ENCODE results near the gene HOXA3. TPM values are rescaled to one million over a fixed set of nuclear protein-coding genes. Genes with fewer than 3 reads are reported as not detected.

Gene HOXA3
- total and polyA plus RNA-seq, 7 donors: 3.9 to 20.8 (median 10.3) TPM

GRCh38 chr7:27118580-27118979, 33.8 kb downstream of the HOXA3 start:
- H3K4me1 ChIP-seq: peaks cover 0 to 71% (median 56%) of the 10 kb centered on the region in 4 donors
- WGBS, 2 donors: 16 to 56% methylated on average over 3 of the region's 3 CpGs
- H3K36me3 ChIP-seq: peaks cover 0 to 6% (median 2%) of the 10 kb centered on the region in 4 donors
- H3K27me3 ChIP-seq: no peaks in the 10 kb centered on the region
- H3K4me3 ChIP-seq: peak overlapping the region in 1 of 4 donors; percentile 60
- intact Hi-C loops (cut with DNase I): no loop called here
- peak overlapping the region; percentile 93 to 99 (median 94) for H3K27ac ChIP-seq
- TF ChIP-seq, protein P1, sequence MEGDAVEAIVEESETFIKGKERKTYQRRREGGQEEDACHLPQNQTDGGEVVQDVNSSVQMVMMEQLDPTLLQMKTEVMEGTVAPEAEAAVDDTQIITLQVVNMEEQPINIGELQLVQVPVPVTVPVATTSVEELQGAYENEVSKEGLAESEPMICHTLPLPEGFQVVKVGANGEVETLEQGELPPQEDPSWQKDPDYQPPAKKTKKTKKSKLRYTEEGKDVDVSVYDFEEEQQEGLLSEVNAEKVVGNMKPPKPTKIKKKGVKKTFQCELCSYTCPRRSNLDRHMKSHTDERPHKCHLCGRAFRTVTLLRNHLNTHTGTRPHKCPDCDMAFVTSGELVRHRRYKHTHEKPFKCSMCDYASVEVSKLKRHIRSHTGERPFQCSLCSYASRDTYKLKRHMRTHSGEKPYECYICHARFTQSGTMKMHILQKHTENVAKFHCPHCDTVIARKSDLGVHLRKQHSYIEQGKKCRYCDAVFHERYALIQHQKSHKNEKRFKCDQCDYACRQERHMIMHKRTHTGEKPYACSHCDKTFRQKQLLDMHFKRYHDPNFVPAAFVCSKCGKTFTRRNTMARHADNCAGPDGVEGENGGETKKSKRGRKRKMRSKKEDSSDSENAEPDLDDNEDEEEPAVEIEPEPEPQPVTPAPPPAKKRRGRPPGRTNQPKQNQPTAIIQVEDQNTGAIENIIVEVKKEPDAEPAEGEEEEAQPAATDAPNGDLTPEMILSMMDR (IDR thresholded peaks at IDR 0.05): no peak
- no peak for TF ChIP-seq POLR2A (IDR thresholded peaks at IDR 0.05)
- TF ChIP-seq EP300 (IDR thresholded peaks at IDR 0.05): no peak
- no peak for TF ChIP-seq POLR2AphosphoS5 (IDR thresholded peaks at IDR 0.05)
- no peak for DNase-seq
- H3K9me3 ChIP-seq: no peaks in the 10 kb centered on the region

- Histone ChIP-seq H3K4me3 (peak overlapping the region; percentile 11 to 60 (median 47)), H3K4me1 (peaks cover 0 to 71% (median 58%) of the 10 kb centered on the region in 4 donors), H3K36me3 (peaks cover 0 to 6% (median 2%) of the 10 kb centered on the region in 4 donors), H3K9me3 (no peaks in the 10 kb centered on the region), H3K27ac (peak overlapping the region; percentile 93 to 99 (median 94)), H3K27me3 (no peaks in the 10 kb centered on the region)
- intact Hi-C loops (cut with DNase I): no loop called here
- peak; percentile 64 for DNase-seq
- TF ChIP-seq POLR2A (IDR thresholded peaks at IDR 0.05) (peak in 1 of 2 donors; percentile 9), POLR2AphosphoS5 (IDR thresholded peaks at IDR 0.05) (peak in 2 of 4 donors; percentile 22 to 31)
- TF ChIP-seq, protein P1 (IDR thresholded peaks at IDR 0.05): no peak
- WGBS, 2 donors: 15 to 57% methylated on average over 19 of the region's 19 CpGs
These were observed 34.4 kb downstream of the HOXA3 start for GRCh38 chr7:27117887-27118491.

GRCh38 chr7:27116962-27117886, 35.2 kb downstream of the HOXA3 start:
- peak; percentile 62 for DNase-seq
- 13 to 52% methylated on average over 12 of the region's 12 CpGs for WGBS, 2 donors
- intact Hi-C loops (cut with DNase I): no loop called here
- Histone ChIP-seq H3K36me3 (peaks cover 0 to 6% (median 2%) of the 10 kb centered on the region in 4 donors), H3K4me1 (peaks cover 0 to 78% (median 64%) of the 10 kb centered on the region in 4 donors), H3K27ac (peak overlapping the region; percentile 93 to 99 (median 94)), H3K9me3 (no peaks in the 10 kb centered on the region), H3K27me3 (no peaks in the 10 kb centered on the region), H3K4me3 (peak overlapping the region; percentile 11 to 60 (median 47))
- TF ChIP-seq POLR2AphosphoS5 (IDR thresholded peaks at IDR 0.05): no peak
- TF ChIP-seq, protein P1 (IDR thresholded peaks at IDR 0.05): no peak
- no peak for TF ChIP-seq EP300 (IDR thresholded peaks at IDR 0.05)
- no peak for TF ChIP-seq POLR2A (IDR thresholded peaks at IDR 0.05)

DNA sequence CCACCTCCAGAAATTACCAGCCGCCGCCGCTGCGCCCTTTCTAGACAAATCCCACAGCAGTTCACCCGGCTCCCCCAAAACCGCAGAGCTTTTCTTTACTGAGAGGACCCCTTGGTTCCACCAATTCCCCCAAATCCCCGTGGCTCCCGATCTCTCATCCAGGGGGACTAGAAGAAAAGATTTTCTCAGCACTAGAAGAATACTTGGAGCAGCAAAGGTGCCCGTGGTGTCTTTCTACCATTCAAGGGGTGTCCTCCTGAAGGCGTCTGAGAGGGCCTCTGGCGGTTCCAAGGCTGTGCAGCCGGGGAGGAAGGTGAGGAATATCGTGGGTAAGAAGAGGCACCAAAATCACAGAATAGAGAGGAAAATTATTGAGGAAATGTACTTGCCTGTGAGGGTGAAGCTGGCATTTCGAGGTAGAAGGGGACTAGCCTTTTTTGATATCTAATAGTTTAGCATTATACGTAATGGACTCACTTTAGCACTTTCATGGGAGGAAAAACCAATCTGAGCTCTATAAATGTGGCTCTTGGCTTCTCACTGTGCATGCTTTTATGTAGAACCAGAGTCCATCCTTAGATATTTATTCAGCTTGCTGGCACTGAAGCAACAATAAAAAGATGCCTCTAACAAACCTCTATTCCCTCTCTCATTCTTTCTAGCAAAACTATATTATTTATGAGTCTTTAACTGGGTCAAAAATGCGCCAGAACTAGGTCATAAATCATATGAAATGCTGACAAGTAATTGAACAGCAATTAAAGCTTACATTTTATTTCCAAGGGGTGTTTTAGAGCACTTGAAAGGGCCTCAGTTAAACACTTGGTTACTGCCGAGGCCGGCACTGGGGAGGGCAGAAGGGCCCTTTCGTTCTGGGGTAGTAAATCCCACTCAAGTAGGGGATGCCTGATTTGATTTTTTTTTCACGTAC, 36.1 kb downstream of the HOXA3 start:
- DNase-seq: no peak
- TF ChIP-seq POLR2AphosphoS5 (IDR thresholded peaks at IDR 0.05): peak in 2 of 4 donors; percentile 13 to 20
- TF ChIP-seq, protein P1 (IDR thresholded peaks at IDR 0.05): no peak
- H3K27me3 ChIP-seq: no peaks in the 10 kb centered on the region
- H3K36me3 ChIP-seq: no peaks in the 10 kb centered on the region
- H3K27ac ChIP-seq: peak overlapping the region; percentile 93 to 99 (median 94)
- intact Hi-C loops (cut with DNase I): no loop called here
- H3K4me3 ChIP-seq: peak overlapping the region; percentile 41 to 60 (median 48)
- no peaks in the 10 kb centered on the region for H3K9me3 ChIP-seq
- WGBS, 2 donors: 9 to 57% methylated on average over 20 of the region's 20 CpGs
- peaks cover 0 to 88% (median 73%) of the 10 kb centered on the region in 4 donors for H3K4me1 ChIP-seq
